Testis (tissue), 2 donors: ENCODE measurements around the gene CLEC16A.

ENCODE experiments used
- POLR2A ChIP-seq: fragments of 450-650 bp; IDR thresholded peaks from one replicate; pipeline ENCODE4 v1.6.1; 2017; ENCODE audit warnings: antibody characterized with exemption, mild to moderate bottlenecking, moderate library complexity
- TF ChIP-seq, protein P1 (sequence below), 3 experiments: fragments of 450-650 bp in 2 of 3; fragments of 200-600 bp in 1 of 3; sonication (generic) in 1 of 3; IDR thresholded peaks; one replicate each; pipeline ENCODE4 v1.5.1; 2016 to 2019; ENCODE audit warnings: antibody characterized with exemption in 3 of 3, mild to moderate bottlenecking in 2 of 3, moderate library complexity in 1 of 3

DNA sequence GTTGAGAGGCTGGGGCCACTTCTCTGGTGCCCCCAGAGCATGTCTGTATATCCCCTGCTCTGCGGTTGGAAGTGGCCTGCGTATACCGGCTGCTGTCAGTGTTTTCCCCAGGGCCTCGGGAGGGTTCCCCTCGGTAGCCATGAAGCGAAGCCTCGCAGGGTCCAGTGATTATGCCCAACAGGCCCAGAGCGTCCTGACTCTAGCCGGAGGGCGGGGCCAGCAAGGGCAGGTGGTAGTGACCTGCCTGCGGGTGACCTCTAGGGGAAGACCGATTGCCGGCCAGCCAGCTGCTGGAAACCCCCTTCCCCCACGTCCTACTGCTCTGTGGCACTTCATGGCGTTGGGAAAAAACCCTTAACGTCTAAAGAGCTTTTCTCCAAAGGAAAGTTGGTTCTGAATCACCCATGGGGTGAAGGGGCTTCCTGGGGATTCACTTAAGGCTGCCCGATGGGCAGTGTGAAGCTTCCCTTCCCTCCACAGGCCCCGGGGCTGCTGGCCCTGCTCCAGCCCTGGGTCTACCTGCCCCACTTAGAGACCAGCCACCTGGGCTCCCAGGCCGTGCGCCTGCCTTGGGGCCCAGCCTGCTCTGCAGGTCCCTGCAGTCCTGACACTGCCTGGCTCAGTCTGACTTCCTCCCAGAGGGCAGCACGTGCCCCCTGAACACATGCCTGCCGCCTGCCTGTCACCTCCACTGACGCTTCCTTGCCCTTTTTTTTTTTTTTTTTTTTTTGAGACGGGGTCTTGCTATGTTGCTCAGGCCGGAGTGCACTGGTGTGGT lies 238.9 kb downstream of the CLEC16A start:
- TF ChIP-seq, protein P1, sequence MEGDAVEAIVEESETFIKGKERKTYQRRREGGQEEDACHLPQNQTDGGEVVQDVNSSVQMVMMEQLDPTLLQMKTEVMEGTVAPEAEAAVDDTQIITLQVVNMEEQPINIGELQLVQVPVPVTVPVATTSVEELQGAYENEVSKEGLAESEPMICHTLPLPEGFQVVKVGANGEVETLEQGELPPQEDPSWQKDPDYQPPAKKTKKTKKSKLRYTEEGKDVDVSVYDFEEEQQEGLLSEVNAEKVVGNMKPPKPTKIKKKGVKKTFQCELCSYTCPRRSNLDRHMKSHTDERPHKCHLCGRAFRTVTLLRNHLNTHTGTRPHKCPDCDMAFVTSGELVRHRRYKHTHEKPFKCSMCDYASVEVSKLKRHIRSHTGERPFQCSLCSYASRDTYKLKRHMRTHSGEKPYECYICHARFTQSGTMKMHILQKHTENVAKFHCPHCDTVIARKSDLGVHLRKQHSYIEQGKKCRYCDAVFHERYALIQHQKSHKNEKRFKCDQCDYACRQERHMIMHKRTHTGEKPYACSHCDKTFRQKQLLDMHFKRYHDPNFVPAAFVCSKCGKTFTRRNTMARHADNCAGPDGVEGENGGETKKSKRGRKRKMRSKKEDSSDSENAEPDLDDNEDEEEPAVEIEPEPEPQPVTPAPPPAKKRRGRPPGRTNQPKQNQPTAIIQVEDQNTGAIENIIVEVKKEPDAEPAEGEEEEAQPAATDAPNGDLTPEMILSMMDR (IDR thresholded peaks at IDR 0.05): no peak
- no peak for TF ChIP-seq POLR2A
